Measurements from ENCODE around the gene NSG2. TPM values are rescaled to one million over a fixed set of nuclear protein-coding genes. Genes with fewer than 3 reads are reported as not detected.

NSG2 gene
- total and polyA plus RNA-seq, 4 donors, result 0.14 TPM; not detected in 3

- H3K4me3 ChIP-seq (ENCODE audit: low read depth in 1 of 3, low read length in 3 of 3), result no peak overlapping the region
- no peak overlapping the region for H3K9ac ChIP-seq (ENCODE audit: low read depth in 1 of 2, low read length in 2 of 2)
- H3K27ac ChIP-seq (ENCODE audit: low read depth in 1 of 2, low read length in 2 of 2), result no peak overlapping the region
- DNase-seq (ENCODE audit: low spot score), result no peak
- no peaks in the 10 kb centered on the region for H3K27me3 ChIP-seq (ENCODE audit: control insufficient read depth in 4 of 4, insufficient read depth in 4 of 4, low read length in 3 of 4)
- peaks cover 0 to 12% (median 10%) of the 10 kb centered on the region in 4 donors for H3K4me1 ChIP-seq (ENCODE audit: control insufficient read depth in 4 of 4, insufficient read depth in 4 of 4, low read length in 3 of 4)
- 63% methylated on average over 6 of the region's 6 CpGs for WGBS
- H3K36me3 ChIP-seq (ENCODE audit: control insufficient read depth in 4 of 4, insufficient read depth in 3 of 4, low read depth in 1 of 4, low read length in 3 of 4), result no peaks in the 10 kb centered on the region
- no peaks in the 10 kb centered on the region for H3K9me3 ChIP-seq (ENCODE audit: control insufficient read depth in 4 of 4, low read length in 3 of 4)
- no peak for TF ChIP-seq NR2F2 (IDR thresholded peaks at IDR 0.05)
- TF ChIP-seq JUND (IDR thresholded peaks at IDR 0.05), result no peak
- TF ChIP-seq EGR1 (IDR thresholded peaks at IDR 0.05; ENCODE audit: low read depth in 2 of 2), result no peak
- no peak for TF ChIP-seq GABPA (IDR thresholded peaks at IDR 0.05 in 1 of 2, conservative IDR thresholded peaks at IDR 0.05 in 1 of 2)
- no peak for TF ChIP-seq ATF3 (IDR thresholded peaks at IDR 0.05)
- TF ChIP-seq CTCF (IDR thresholded peaks at IDR 0.05; ENCODE audit: low read depth, low read length, missing input control), result no peak
- TF ChIP-seq ZBTB33 (IDR thresholded peaks at IDR 0.05), result no peak
- TF ChIP-seq HNF4A (conservative IDR thresholded peaks at IDR 0.05), result peak; percentile 65 to 93
- peak; percentile 26 for TF ChIP-seq HNF4G (IDR thresholded peaks at IDR 0.05)
- no peak for TF ChIP-seq REST (IDR thresholded peaks at IDR 0.05)
- TF ChIP-seq RXRA (IDR thresholded peaks at IDR 0.05), result peak in 1 of 2 donors; percentile 51
- peak; percentile 57 for TF ChIP-seq YY1 (IDR thresholded peaks at IDR 0.05)
- no peak for TF ChIP-seq RAD21 (IDR thresholded peaks at IDR 0.05)
- TF ChIP-seq FOXA1 (IDR thresholded peaks at IDR 0.05), result no peak
- no peak for TF ChIP-seq TAF1 (conservative IDR thresholded peaks at IDR 0.05)
- peak; percentile 25 for TF ChIP-seq MAX (IDR thresholded peaks at IDR 0.05)
- TF ChIP-seq SP1 (IDR thresholded peaks at IDR 0.05), result peak; percentile 46
These were observed 846 bp upstream of the NSG2 start for GRCh38 chr5:174044466-174045254.
